Peyer's patch (tissue), 4 donors: ENCODE data around the gene TMEM204. TPM values are rescaled to one million over a fixed set of nuclear protein-coding genes. Genes with fewer than 3 reads are reported as not detected.

Experiments
- DNase-seq, 3 donors: peaks; one replicate each; pipeline ENCODE4 v3.0.0-alpha.2; 2017 to 2019
- H3K27ac ChIP-seq, 4 donors: fragments of 200-600 bp; sonication (generic); one replicate each; pipeline ENCODE4 v1.5.1; 2016 to 2019
- H3K27me3 ChIP-seq, 2 donors: fragments of 200-600 bp; sonication (generic); one replicate each; pipeline ENCODE4 v1.5.1; 2019
- H3K36me3 ChIP-seq, 3 donors: fragments of 200-600 bp; sonication (generic); one replicate each; pipeline ENCODE4 v1.5.1; 2016 to 2019
- H3K4me1 ChIP-seq, 4 donors: fragments of 200-600 bp; sonication (generic); one replicate each; pipeline ENCODE4 v1.5.1; 2016 to 2019
- H3K4me3 ChIP-seq, 4 donors: fragments of 200-600 bp; sonication (generic); 1 replicate in 3 of 4; 2 replicates in 1 of 4; pipeline ENCODE4 v1.5.1; 2016 to 2019; ENCODE audit warnings: mild to moderate bottlenecking in 1 of 4
- H3K9me3 ChIP-seq, 4 donors: fragments of 200-600 bp; sonication (generic); one replicate each; pipeline ENCODE4 v1.5.1; 2016 to 2019; ENCODE audit warnings: mild to moderate bottlenecking in 1 of 4
- CTCF ChIP-seq, 6 experiments: fragments of 450-650 bp in 4 of 6; fragments of 200-600 bp in 2 of 6; sonication (generic) in 1 of 6; IDR thresholded peaks; one replicate each; pipeline ENCODE4 v1.5.1; 2017 to 2019; ENCODE audit warnings: antibody characterized with exemption in 6 of 6, mild to moderate bottlenecking in 3 of 6, moderate library complexity in 1 of 6
- POLR2A ChIP-seq, 2 donors: fragments of 450-650 bp; IDR thresholded peaks; one replicate each; pipeline ENCODE4 v1.5.1; 2017; ENCODE audit warnings: antibody characterized with exemption in 2 of 2, mild to moderate bottlenecking in 2 of 2, moderate library complexity in 2 of 2
- total RNA-seq, 4 donors: library from RNA; depleted of rRNA; stranded (reverse); fragments of >200 nt; gene quantifications; one replicate each; pipeline ENCODE4 v1.1.0, GENCODE V29; 2016

TMEM204 gene
- total RNA-seq, 4 donors from 2014 or later: 7.4 to 42.1 (median 11.6) TPM

DNA sequence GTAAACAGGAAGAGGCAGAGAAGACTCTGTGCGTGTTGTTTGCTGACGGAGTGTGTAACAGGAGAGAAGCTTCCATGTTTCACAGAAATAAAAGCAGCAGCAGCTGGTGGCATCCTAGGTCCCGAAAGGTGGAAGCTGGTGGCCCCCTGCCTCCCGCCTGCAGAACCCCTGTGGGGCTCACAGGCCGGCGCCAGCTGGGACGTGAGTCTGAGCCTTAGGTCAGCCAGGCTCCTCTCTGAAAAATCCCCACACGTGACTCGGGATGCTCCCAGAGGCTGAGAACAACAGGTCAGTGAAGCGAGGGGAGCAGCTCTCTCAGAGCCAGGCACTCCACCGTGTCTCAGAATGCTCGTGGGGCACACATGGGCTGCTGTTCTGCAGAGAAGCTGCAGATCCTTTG is 27.4 kb downstream of the TMEM204 start:
- Histone ChIP-seq H3K36me3 (peaks cover 0 to 24% (median 0%) of the 10 kb centered on the region in 3 donors), H3K27ac (peak overlapping the region in 3 of 4 donors; percentile 22 to 48 (median 29)), H3K9me3 (no peaks in the 10 kb centered on the region)

DNA sequence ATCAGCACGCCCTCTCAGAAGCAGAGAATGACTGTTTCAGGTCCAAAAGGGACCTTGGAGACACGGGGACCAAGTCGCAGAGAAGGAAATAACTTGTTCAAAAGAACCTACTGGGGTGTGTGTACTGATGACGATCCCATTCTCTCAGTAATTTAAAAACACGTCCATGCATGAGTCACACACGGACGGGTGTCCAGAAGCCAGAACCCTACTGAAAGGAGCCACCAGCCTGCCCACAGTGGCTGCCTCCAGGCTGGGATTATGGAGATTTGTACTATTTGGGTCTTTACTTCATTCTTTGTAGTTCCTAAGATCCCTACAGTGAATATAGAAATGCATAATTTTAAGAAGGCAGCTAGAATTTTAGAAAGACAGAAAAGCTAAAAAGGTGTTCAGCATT is 27.8 kb downstream of the TMEM204 start:
- Histone ChIP-seq H3K4me3 (no peak overlapping the region), H3K9me3 (no peaks in the 10 kb centered on the region), H3K27ac (peak overlapping the region in 3 of 4 donors; percentile 22 to 48 (median 29)), H3K27me3 (no peaks in the 10 kb centered on the region), H3K4me1 (peaks cover 0 to 6% (median 0%) of the 10 kb centered on the region in 4 donors), H3K36me3 (peaks cover 0 to 22% (median 0%) of the 10 kb centered on the region in 3 donors)
- DNase-seq: no peak
- TF ChIP-seq POLR2A (IDR thresholded peaks at IDR 0.05): no peak
- TF ChIP-seq CTCF (IDR thresholded peaks at IDR 0.05): no peak

More for the DNA sequence above, 27.4 kb downstream of the TMEM204 start:
- H3K4me3 ChIP-seq: no peak overlapping the region
- peaks cover 0 to 6% (median 0%) of the 10 kb centered on the region in 4 donors for H3K4me1 ChIP-seq
- no peak for TF ChIP-seq CTCF (IDR thresholded peaks at IDR 0.05)
- no peak for TF ChIP-seq POLR2A (IDR thresholded peaks at IDR 0.05)
- no peak for DNase-seq
- H3K27me3 ChIP-seq: no peaks in the 10 kb centered on the region

- peaks cover 0 to 19% (median 0%) of the 10 kb centered on the region in 3 donors for H3K36me3 ChIP-seq
- DNase-seq: no peak
Observed at GRCh38 chr16:1561836-1562235, 28.4 kb downstream of the TMEM204 start.

GRCh38 chr16:1563786-1564185 is 30.3 kb downstream of the TMEM204 start:
- Histone ChIP-seq H3K27ac (no peak overlapping the region), H3K36me3 (no peaks in the 10 kb centered on the region), H3K27me3 (no peaks in the 10 kb centered on the region), H3K4me1 (peaks cover 0 to 6% (median 0%) of the 10 kb centered on the region in 4 donors), H3K4me3 (no peak overlapping the region), H3K9me3 (no peaks in the 10 kb centered on the region)
- no peak for DNase-seq
- TF ChIP-seq POLR2A (IDR thresholded peaks at IDR 0.05): no peak

More at GRCh38 chr16:1561836-1562235, 28.4 kb downstream of the TMEM204 start:
- Histone ChIP-seq H3K9me3 (no peaks in the 10 kb centered on the region), H3K27ac (peak overlapping the region in 1 of 4 donors; percentile 48), H3K4me1 (peaks cover 0 to 6% (median 0%) of the 10 kb centered on the region in 4 donors), H3K4me3 (no peak overlapping the region), H3K27me3 (no peaks in the 10 kb centered on the region)
- TF ChIP-seq POLR2A (IDR thresholded peaks at IDR 0.05): no peak
- TF ChIP-seq CTCF (IDR thresholded peaks at IDR 0.05): no peak

- no peaks in the 10 kb centered on the region for H3K27me3 ChIP-seq
- no peaks in the 10 kb centered on the region for H3K9me3 ChIP-seq
- TF ChIP-seq POLR2A (IDR thresholded peaks at IDR 0.05) (no peak), CTCF (IDR thresholded peaks at IDR 0.05) (peak in 2 of 6 experiments; percentile 16 to 20)
- H3K27ac ChIP-seq: no peak overlapping the region
- peaks cover 0 to 6% (median 0%) of the 10 kb centered on the region in 4 donors for H3K4me1 ChIP-seq
- no peaks in the 10 kb centered on the region for H3K36me3 ChIP-seq
- no peak for DNase-seq
- no peak overlapping the region for H3K4me3 ChIP-seq
Observed at GRCh38 chr16:1564325-1564724, 30.9 kb downstream of the TMEM204 start.

GRCh38 chr16:1565083-1565805 is 31.8 kb downstream of the TMEM204 start:
- H3K4me3 ChIP-seq: no peak overlapping the region
- H3K27me3 ChIP-seq: no peaks in the 10 kb centered on the region
- H3K36me3 ChIP-seq: no peaks in the 10 kb centered on the region
- DNase-seq: no peak
- peaks cover 0 to 2% (median 0%) of the 10 kb centered on the region in 4 donors for H3K4me1 ChIP-seq
- TF ChIP-seq CTCF (IDR thresholded peaks at IDR 0.05): no peak
- no peak for TF ChIP-seq POLR2A (IDR thresholded peaks at IDR 0.05)
- no peaks in the 10 kb centered on the region for H3K9me3 ChIP-seq
- no peak overlapping the region for H3K27ac ChIP-seq
